HG03558 (cell line): Measurements from ENCODE around the gene NUP50.

Experiments
- ATAC-seq: cut with Tn5 transposase; IDR thresholded peaks from one replicate; pipeline ENCODE4 v1.9.1; 2021; ENCODE audit warnings: moderate number of reproducible peaks; ENCODE audit not compliant: unreplicated experiment; ENCODE audit errors: extremely low read depth

NUP50 gene

GRCh38 chr22:45225732-45226502 is 62.2 kb downstream of the NUP50 start:
- ATAC-seq: no peak

DNA sequence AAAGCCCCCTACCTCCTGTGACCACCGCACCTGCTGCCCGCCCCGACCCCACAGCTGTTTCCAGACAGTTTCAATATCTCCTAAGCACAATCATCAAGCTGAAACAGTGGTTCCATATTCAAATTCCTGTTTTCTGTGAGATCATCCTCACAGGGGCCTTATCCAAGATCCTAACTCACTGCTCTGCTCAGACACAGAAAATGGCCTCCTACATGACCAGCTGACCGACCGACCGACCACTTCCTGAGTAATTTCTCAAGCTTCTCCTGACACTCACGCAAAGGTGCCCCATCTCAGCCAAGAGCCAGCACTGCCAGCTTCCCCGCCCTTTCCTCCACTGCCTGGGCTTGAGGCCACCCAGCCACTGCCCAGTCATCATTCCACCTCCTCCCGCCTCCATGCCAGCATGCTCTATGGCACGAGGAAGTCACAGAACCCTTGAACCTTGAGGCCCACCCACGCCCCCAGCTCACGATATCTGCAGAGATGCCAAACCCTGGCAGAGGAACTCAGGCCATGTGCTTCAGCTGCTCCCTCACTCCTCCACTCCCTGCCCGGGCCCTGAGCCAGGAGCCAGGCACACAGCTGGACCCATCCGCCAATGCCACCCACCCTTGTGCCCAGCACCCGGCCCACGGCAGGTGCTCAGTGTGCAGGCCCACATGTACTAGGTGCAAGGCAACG is 62.9 kb downstream of the NUP50 start:
- ATAC-seq: no peak

DNA sequence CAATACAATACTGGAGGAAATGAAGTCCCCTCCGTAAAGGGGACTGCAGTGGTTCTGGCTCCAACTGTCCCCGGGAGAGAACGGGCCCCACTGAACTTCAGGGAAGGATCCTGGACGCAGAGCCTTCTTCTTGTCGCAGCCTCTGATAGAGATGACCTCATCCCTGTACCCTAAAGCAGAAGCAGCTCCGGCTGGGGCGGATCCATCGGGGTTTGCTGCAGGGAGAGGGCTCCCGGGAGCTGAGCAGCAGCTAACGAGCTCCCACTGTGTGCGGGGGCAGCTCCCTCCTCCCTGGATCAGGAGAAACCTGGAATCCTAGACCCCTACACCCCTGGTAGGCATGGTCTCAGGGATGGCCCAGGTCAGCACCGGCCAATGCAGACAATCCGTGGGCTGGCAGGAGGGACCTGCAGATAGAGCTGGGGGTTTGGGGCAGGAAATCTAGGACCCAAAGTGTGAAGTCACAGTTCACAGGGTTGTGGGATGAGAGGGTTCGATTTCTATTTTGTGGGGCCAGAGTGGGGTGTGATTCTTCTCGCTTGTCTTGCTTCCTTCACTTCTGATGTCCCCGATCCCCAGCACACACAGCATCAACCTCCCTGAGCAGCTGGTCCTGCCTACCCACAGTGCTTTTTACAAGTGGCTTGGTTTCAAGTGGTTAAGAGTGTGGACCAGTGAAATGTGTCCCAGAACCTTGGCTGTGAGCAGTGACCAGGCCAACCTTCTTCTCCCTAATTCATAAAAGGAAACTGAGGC is 64.1 kb downstream of the NUP50 start:
- no peak for ATAC-seq

DNA sequence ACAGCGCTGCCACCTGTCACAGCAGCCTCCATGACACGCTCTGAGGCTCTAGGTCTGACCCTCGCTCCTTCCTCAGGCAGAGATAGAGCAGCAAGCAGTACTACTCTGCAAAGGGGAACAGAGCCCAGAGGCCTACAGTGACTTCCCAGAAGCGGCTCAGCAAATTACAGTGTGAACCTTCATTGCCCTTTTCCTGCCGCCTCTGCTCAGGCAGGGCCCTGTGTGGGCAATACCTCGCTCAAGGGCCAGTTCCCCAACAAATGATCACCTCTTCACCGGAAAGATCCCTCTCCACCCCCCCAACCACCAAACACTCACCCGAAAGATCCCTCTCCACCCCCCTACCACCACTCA is 64.7 kb downstream of the NUP50 start:
- ATAC-seq: no peak

- ATAC-seq: no peak
Observed at GRCh38 chr22:45229181-45229580, 65.5 kb downstream of the NUP50 start.

DNA sequence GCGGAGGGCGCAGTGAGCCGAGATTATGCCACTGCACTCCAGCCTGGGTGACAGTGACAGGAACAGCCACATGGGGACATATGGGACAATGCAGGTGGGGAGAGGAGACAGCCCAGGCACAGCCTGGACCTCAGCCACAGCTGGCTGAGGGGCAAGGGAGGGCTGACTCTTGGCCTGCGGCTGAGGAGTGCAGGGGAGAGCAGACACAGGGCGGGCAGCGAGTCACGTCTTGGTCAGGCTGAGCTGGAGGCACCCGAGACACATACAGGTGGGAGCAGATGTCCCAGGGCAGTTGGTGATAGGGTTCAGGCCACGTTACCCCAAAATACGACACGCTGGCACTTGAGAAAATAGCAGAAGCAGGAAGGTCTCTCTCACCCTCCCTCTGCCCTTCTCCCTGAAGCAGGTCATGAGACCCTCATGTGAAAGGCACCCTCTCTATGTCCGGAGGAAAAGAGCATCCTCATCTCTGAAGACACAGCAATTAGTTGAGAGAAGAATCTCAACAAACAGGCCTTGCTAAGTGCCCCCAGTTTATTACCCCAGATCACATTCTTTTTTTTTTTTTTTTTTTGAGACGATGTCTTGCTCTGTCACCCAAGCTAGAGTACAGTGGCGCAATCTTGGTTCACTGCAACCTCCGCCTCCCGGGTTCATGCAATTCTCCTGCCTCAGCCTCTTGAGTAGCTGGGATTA is 66.4 kb downstream of the NUP50 start:
- no peak for ATAC-seq

DNA sequence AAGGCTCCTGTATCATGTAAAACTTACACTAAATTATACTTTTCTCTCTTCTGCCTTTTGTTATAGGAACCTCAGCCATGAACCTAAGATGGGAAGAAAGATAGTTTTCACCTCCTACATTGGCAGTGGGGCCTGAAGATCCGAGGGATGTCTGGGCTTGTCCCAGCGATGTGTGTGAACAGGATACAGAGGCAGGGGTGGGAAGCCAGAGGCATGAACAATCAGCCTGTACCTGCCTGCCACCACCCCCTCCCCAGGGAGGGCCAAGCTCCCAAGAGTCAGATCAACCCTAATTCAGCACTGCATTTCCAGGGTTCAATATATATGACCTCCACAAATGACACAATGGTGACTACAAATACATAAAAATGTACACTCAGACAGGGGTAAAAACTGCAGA is 67.6 kb downstream of the NUP50 start:
- no peak for ATAC-seq

- no peak for ATAC-seq
Observed at GRCh38 chr22:45233386-45233785, 69.7 kb downstream of the NUP50 start.

- ATAC-seq: no peak
Observed at GRCh38 chr22:45233827-45234226, 70.1 kb downstream of the NUP50 start.

- ATAC-seq: no peak
Observed at GRCh38 chr22:45235101-45235777, 71.5 kb downstream of the NUP50 start.

DNA sequence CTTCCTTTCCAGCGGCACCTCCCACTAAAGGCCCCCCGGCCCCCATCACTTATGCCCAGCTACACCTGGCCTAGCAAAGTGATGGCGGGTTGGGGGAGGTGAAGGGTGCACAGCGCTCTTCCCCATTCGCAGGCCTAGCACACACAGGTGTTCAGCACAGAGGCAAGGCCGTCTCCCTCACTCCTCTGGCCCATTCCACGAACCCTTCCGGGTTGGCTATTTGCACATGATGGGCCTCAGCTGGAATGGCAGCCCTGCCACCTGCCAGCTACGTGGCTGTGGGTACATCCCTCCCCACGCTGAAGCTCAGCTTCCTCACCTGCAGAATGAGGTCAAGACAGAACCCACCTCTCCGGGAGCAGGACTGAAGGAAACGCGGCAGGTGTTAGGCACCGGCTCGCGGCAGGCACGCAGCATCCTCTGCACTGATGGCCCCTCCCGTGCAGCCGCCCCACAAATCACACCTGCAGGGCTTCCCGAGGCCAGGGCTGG is 72.2 kb downstream of the NUP50 start:
- ATAC-seq: no peak

GRCh38 chr22:45237065-45237990 is 73.6 kb downstream of the NUP50 start:
- ATAC-seq: no peak
